CD14-positive monocyte (primary cell): ENCODE results near the gene DDX42. TPM values are rescaled to one million over a fixed set of nuclear protein-coding genes. Genes with fewer than 3 reads are reported as not detected.

Experiments used
- DNase-seq, 3 donors: peaks; one replicate each; pipeline ENCODE4 v3.0.0-alpha.2; 2011 to 2022
- H2AFZ ChIP-seq: 2 replicates; pipeline ENCODE4 v1.6.0; 2012; ENCODE audit warnings: mild to moderate bottlenecking, low read depth, low read length, inconsistent platforms; ENCODE audit not compliant: insufficient read depth, poor library complexity, severe bottlenecking
- H3K27ac ChIP-seq, 2 donors: 1 replicate in 1 of 2; 2 replicates in 1 of 2; pipeline ENCODE4 v1.5.1; 2012 to 2013; ENCODE audit warnings: low read length in 2 of 2, control low read depth in 1 of 2, inconsistent platforms in 1 of 2, low read depth in 1 of 2, mild to moderate bottlenecking in 1 of 2
- H3K27me3 ChIP-seq, 2 donors: one replicate each; pipeline versions ENCODE4 v1.6.0 to v1.6.1; 2011 to 2013; ENCODE audit warnings: low read length in 2 of 2; ENCODE audit not compliant: control insufficient read depth in 2 of 2, insufficient read depth in 2 of 2
- H3K36me3 ChIP-seq, 2 donors: replicated peaks in 1 of 2; 1 replicate in 1 of 2; 2 replicates in 1 of 2; pipeline versions ENCODE4 v1.5.1 to v1.6.1; 2012 to 2013; ENCODE audit warnings: low read length in 2 of 2, control low read depth in 1 of 2, inconsistent platforms in 1 of 2, mild to moderate bottlenecking in 1 of 2; ENCODE audit not compliant: insufficient read depth in 2 of 2, control insufficient read depth in 1 of 2
- H3K4me1 ChIP-seq, 2 donors: 1 replicate in 1 of 2; 2 replicates in 1 of 2; pipeline versions ENCODE4 v1.5.1 to v1.6.1; 2012 to 2013; ENCODE audit warnings: low read length in 2 of 2, control low read depth in 1 of 2, inconsistent platforms in 1 of 2, mild to moderate bottlenecking in 1 of 2, moderate library complexity in 1 of 2; ENCODE audit not compliant: insufficient read depth in 2 of 2, control insufficient read depth in 1 of 2
- H3K4me2 ChIP-seq: replicated peaks from 2 replicates; pipeline ENCODE3; 2012; ENCODE audit warnings: low read length, moderate library complexity, mild to moderate bottlenecking; ENCODE audit not compliant: poor library complexity, severe bottlenecking; ENCODE audit errors: extremely low read depth
- H3K4me3 ChIP-seq, 3 experiments: fragments of 200-600 bp in 1 of 3; sonication (generic) in 1 of 3; replicated peaks in 1 of 3; 1 replicate in 2 of 3; 2 replicates in 1 of 3; pipeline ENCODE4 v1.5.1; 2011 to 2013; ENCODE audit warnings: low read length in 3 of 3, mild to moderate bottlenecking in 3 of 3, control low read depth in 2 of 3, low read depth in 2 of 3, inconsistent platforms in 1 of 3, moderate library complexity in 1 of 3
- H3K79me2 ChIP-seq: 2 replicates; pipeline ENCODE4 v1.6.0; 2012; ENCODE audit warnings: mild to moderate bottlenecking, control low read depth, inconsistent platforms, low read length, moderate library complexity; ENCODE audit not compliant: insufficient read depth
- H3K9ac ChIP-seq: 2 replicates; pipeline ENCODE4 v1.6.0; 2017; ENCODE audit warnings: low read length, mild to moderate bottlenecking; ENCODE audit not compliant: insufficient read depth, poor library complexity, severe bottlenecking
- H3K9me3 ChIP-seq, 2 donors: replicated peaks in 1 of 2; 1 replicate in 1 of 2; 2 replicates in 1 of 2; pipeline versions ENCODE4 v1.5.1 to v1.6.1; 2012 to 2013; ENCODE audit warnings: low read length in 2 of 2, control low read depth in 1 of 2; ENCODE audit not compliant: control insufficient read depth in 1 of 2, insufficient read depth in 1 of 2
- H4K20me1 ChIP-seq: 2 replicates; pipeline ENCODE4 v1.6.0; 2012; ENCODE audit warnings: mild to moderate bottlenecking, low read length, control low read depth, moderate library complexity; ENCODE audit not compliant: insufficient read depth
- H3K27ac Mint-ChIP-seq, 7 donors: one replicate each; pipeline ENCODE4 v1.8.0; 2020; ENCODE audit warnings: mild to moderate bottlenecking in 7 of 7, mixed read lengths in 7 of 7, moderate library complexity in 6 of 7, inconsistent platforms in 2 of 7
- H3K27me3 Mint-ChIP-seq, 3 donors: one replicate each; pipeline ENCODE4 v1.8.0; 2021 to 2022; ENCODE audit warnings: low read depth in 3 of 3, mild to moderate bottlenecking in 3 of 3, mixed read lengths in 3 of 3, moderate library complexity in 3 of 3, inconsistent platforms in 1 of 3
- H3K36me3 Mint-ChIP-seq, 2 donors: one replicate each; pipeline ENCODE4 v1.8.0; 2020; ENCODE audit warnings: mixed read lengths in 2 of 2, inconsistent platforms in 1 of 2, mild to moderate bottlenecking in 1 of 2
- H3K4me1 Mint-ChIP-seq: one replicate; pipeline ENCODE4 v1.8.0; 2020; ENCODE audit warnings: mild to moderate bottlenecking, mixed read lengths
- H3K4me3 Mint-ChIP-seq, 2 donors: one replicate each; pipeline ENCODE4 v1.8.0; 2020; ENCODE audit warnings: mild to moderate bottlenecking in 2 of 2, mixed read lengths in 2 of 2, moderate library complexity in 1 of 2
- H3K9me3 Mint-ChIP-seq, 7 donors: one replicate each; pipeline ENCODE4 v1.8.0; 2020 to 2022; ENCODE audit warnings: mixed read lengths in 7 of 7, mild to moderate bottlenecking in 6 of 7, moderate library complexity in 6 of 7, inconsistent platforms in 2 of 7
- CTCF ChIP-seq: fragments of 200-600 bp; IDR thresholded peaks from one replicate; pipeline ENCODE4 v1.8.0; 2022; ENCODE audit warnings: antibody characterized with exemption, mild to moderate bottlenecking
- WGBS: methylation state at CpG from one replicate; pipeline ENCODE4 v1.1.5; 2013; ENCODE audit warnings: missing lambda C conversion rate; ENCODE audit not compliant: insufficient coverage; 5-methylcytosine and 5-hydroxymethylcytosine counted together
- intact Hi-C, 2 donors: fragments of 100-400 bp; cut with micrococcal nuclease; formaldehyde crosslinking; loops; one replicate each; pipeline versions ENCODE4 v1.15.0 to v1.15.1; 2023
- polyA plus RNA-seq, 3 donors: library from polyadenylated mRNA; depleted of rRNA in 1 of 3; unstranded in 2 of 3; stranded (reverse) in 1 of 3; fragments of 300-500 nt in 2 of 3; fragments of >200 nt in 1 of 3; fragmentation: Illumina TruSeq in 2 of 3; gene quantifications; 1 replicate in 2 of 3; 2 replicates in 1 of 3; pipeline ENCODE4 v1.2.3, GENCODE V29; 2012 to 2021

Gene DDX42
- polyA plus RNA-seq, 3 donors = 3.1 to 89.2 (median 5.3) TPM

GRCh38 chr17:63773272-63774140 lies 464 bp upstream of the DDX42 start, which contains the start of gene CCDC47:
TSS of gene CCDC47 (minus strand) at chr17:63773597. CDS start at chr17:63766175, 7,422 bp downstream.
- peaks cover 91% of the 10 kb centered on the region for H3K79me2 ChIP-seq
- peak within 1 kb of the TSS; percentile 93 for H3K9ac ChIP-seq
- Mint-ChIP-seq H3K27ac (peak within 1 kb of the TSS; percentile 99 to 100 (median 99)), H3K4me3 (peak within 1 kb of the TSS; percentile 92 to 96), H3K9me3 (no peaks in the 10 kb centered on the region), H3K27me3 (peaks cover 0 to 1% (median 0%) of the 10 kb centered on the region in 3 donors), H3K36me3 (peaks cover 9 to 28% of the 10 kb centered on the region in 2 donors), H3K4me1 (peaks cover 59% of the 10 kb centered on the region)
- under 1% methylated on average over 67 of the region's 74 CpGs for WGBS
- H3K36me3 ChIP-seq = peaks cover 10 to 20% of the 10 kb centered on the region in 2 donors
- peak within 1 kb of the TSS; percentile 92 for H2AFZ ChIP-seq
- intact Hi-C loops = loop anchor here (1.0 to 10.0 kb wide), 4 partner anchors 31 to 149 kb away; partner anchors contain the start of genes MAP3K3 (in 1 of the 2) and SMARCD2 (in 1 of the 2)
- peak within 1 kb of the TSS; percentile 93 to 96 (median 94) for H3K4me3 ChIP-seq
- peaks cover 39 to 54% of the 10 kb centered on the region in 2 donors for H3K4me1 ChIP-seq
- no peaks in the 10 kb centered on the region for H3K27me3 ChIP-seq
- no peaks in the 10 kb centered on the region for H3K9me3 ChIP-seq
- peak; percentile 98 to 99 (median 99) for DNase-seq
- TF ChIP-seq CTCF = no peak
- H3K4me2 ChIP-seq = peak within 1 kb of the TSS; percentile 98
- peak within 1 kb of the TSS; percentile 93 to 94 for H3K27ac ChIP-seq
- peaks cover 67% of the 10 kb centered on the region for H4K20me1 ChIP-seq

- H2AFZ ChIP-seq = peak overlapping the region; percentile 92
- TF ChIP-seq CTCF = no peak
- H3K9me3 ChIP-seq = no peaks in the 10 kb centered on the region
- peak overlapping the region; percentile 93 to 96 (median 94) for H3K4me3 ChIP-seq
- peak overlapping the region; percentile 98 for H3K4me2 ChIP-seq
- H3K9me3 Mint-ChIP-seq = no peaks in the 10 kb centered on the region
- 0% methylated on average over 1 of the region's 4 CpGs for WGBS
- peak overlapping the region in 1 of 2 donors; percentile 93 for H3K27ac ChIP-seq
- H3K9ac ChIP-seq = peak overlapping the region; percentile 93
- H3K79me2 ChIP-seq = peaks cover 91% of the 10 kb centered on the region
- H3K27me3 ChIP-seq = no peaks in the 10 kb centered on the region
- H3K4me1 ChIP-seq = peaks cover 39 to 52% of the 10 kb centered on the region in 2 donors
- peaks cover 62% of the 10 kb centered on the region for H3K4me1 Mint-ChIP-seq
- H3K4me3 Mint-ChIP-seq = peak overlapping the region; percentile 92 to 96
- DNase-seq = peak in 2 of 3 donors; percentile 20 to 22
- H3K36me3 ChIP-seq = peaks cover 16 to 33% of the 10 kb centered on the region in 2 donors
- peaks cover 67% of the 10 kb centered on the region for H4K20me1 ChIP-seq
- H3K27ac Mint-ChIP-seq = peak overlapping the region; percentile 99 to 100 (median 99)
- H3K36me3 Mint-ChIP-seq = peaks cover 13 to 33% of the 10 kb centered on the region in 2 donors
- peaks cover 0 to 1% (median 0%) of the 10 kb centered on the region in 3 donors for H3K27me3 Mint-ChIP-seq
- intact Hi-C loops = loop anchor here (5.0 to 10.0 kb wide), 5 partner anchors 33 to 150 kb away; partner anchors contain the start of genes SMARCD2 (in 2 of the 2), MAP3K3 (in 1 of the 2) and STRADA (in 1 of the 2)
Observed at GRCh38 chr17:63774969-63775265, 947 bp downstream of the DDX42 start.
